Panc1 (cell line): ENCODE results near the gene HBB. TPM values are rescaled to one million over a fixed set of nuclear protein-coding genes. Genes with fewer than 3 reads are reported as not detected.
"Not testable (repeated sequence)": the region's sequence is repeated elsewhere in the genome, so short reads cannot be mapped to it uniquely, and the experiment has no call there.

Source experiments
- ATAC-seq: fragments of 200-7000 bp; cut with Tn5 transposase; 2 replicates; pipeline ENCODE4 v1.9.1; 2020; ENCODE audit warnings: mild to moderate bottlenecking, moderate library complexity
- BruUV-seq: library from RNA; stranded (reverse); fragments of 400-500 nt; replicated peaks from 2 replicates; lab custom pipeline; 2021; lab: Mats Ljungman, UMichigan
- CTCF ChIA-PET: fragments of 300-600 bp; sonication (Branson Sonifier 250); formaldehyde crosslinking; loops from one replicate; lab custom pipeline; 2022; ENCODE audit warnings: antibody characterized with exemption; lab: Charles Lee
- POLR2A ChIA-PET: fragments of 300-600 bp; sonication (Branson Sonifier 250); formaldehyde crosslinking; loops from one replicate; lab custom pipeline; 2022; ENCODE audit warnings: antibody characterized with exemption; lab: Charles Lee
- DNase-seq: peaks from one replicate; pipeline ENCODE4 v3.0.0-alpha.2; 2010; ENCODE audit warnings: low read depth, low spot score
- H3K27ac ChIP-seq: 2 replicates; pipeline ENCODE4 v1.5.1; 2011; ENCODE audit warnings: mild to moderate bottlenecking, low read length, inconsistent platforms
- H3K27me3 ChIP-seq: fragments of 200-500 bp; sonication (Bioruptor generic); 2 replicates; pipeline ENCODE4 v1.6.0; 2014; ENCODE audit warnings: low read length, inconsistent platforms; ENCODE audit not compliant: control insufficient read depth, insufficient read depth
- H3K36me3 ChIP-seq: fragments of 200-500 bp; sonication (Bioruptor generic); 2 replicates; pipeline ENCODE4 v1.5.1; 2014; ENCODE audit warnings: inconsistent platforms, mild to moderate bottlenecking, low read length, moderate library complexity; ENCODE audit not compliant: control insufficient read depth, insufficient read depth
- H3K4me1 ChIP-seq: 2 replicates; pipeline ENCODE4 v1.5.1; 2011; ENCODE audit warnings: inconsistent platforms, mild to moderate bottlenecking, low read length, moderate library complexity; ENCODE audit not compliant: control insufficient read depth, insufficient read depth
- H3K4me3 ChIP-seq, 2 experiments: 2 replicates each; pipeline ENCODE4 v1.5.1; 2011 to 2012; ENCODE audit warnings: low read depth in 2 of 2, low read length in 2 of 2, mild to moderate bottlenecking in 2 of 2, inconsistent platforms in 1 of 2, moderate library complexity in 1 of 2
- H3K9me3 ChIP-seq: fragments of 200-500 bp; sonication (Bioruptor generic); 2 replicates; pipeline ENCODE4 v1.5.1; 2014; ENCODE audit warnings: low read depth, mild to moderate bottlenecking, inconsistent platforms, low read length, moderate library complexity; ENCODE audit not compliant: control insufficient read depth, insufficient read depth
- CTCF ChIP-seq: fragments of 450-650 bp; IDR thresholded peaks from 2 replicates; pipeline ENCODE4 v1.5.1; 2017; ENCODE audit warnings: mild to moderate bottlenecking
- POLR2AphosphoS5 ChIP-seq: IDR thresholded peaks from 2 replicates; pipeline ENCODE4 v1.6.1; 2012; ENCODE audit warnings: mild to moderate bottlenecking, low read depth, low read length, moderate library complexity
- REST ChIP-seq, 2 experiments: IDR thresholded peaks; 2 replicates each; pipeline ENCODE4 v1.6.1; 2011 to 2012; ENCODE audit warnings: low read depth in 2 of 2, control low read depth in 1 of 2, low read length in 1 of 2, mild to moderate bottlenecking in 1 of 2, moderate library complexity in 1 of 2; ENCODE audit not compliant: insufficient read depth in 1 of 2
- SIN3A ChIP-seq: IDR thresholded peaks from 2 replicates; pipeline ENCODE4 v1.6.1; 2012; ENCODE audit warnings: low read depth, mild to moderate bottlenecking, low read length, moderate library complexity, borderline replicate concordance; ENCODE audit not compliant: insufficient read depth
- TCF7L2 ChIP-seq: IDR thresholded peaks from 2 replicates; pipeline ENCODE4 v1.6.1; 2011; ENCODE audit warnings: mild to moderate bottlenecking, low read depth, low read length, inconsistent platforms
- in situ Hi-C: cut with HindIII; loops from 2 replicates; pipeline ENCODE4 v1.10.0; 2016; ENCODE audit warnings: low sequenced_read_pairs, low pct_unique_long_range_greater_than_20kb
- intact Hi-C: fragments of 100-400 bp; cut with micrococcal nuclease; formaldehyde crosslinking; loops from one replicate; pipeline ENCODE4 v1.10.0; 2022; ENCODE audit not compliant: unreplicated experiment
- total RNA-seq: library from RNA; stranded (reverse); gene quantifications from one replicate; pipeline ENCODE4 v1.2.1, GENCODE V29; 2021; ENCODE audit not compliant: unreplicated experiment

The HBB gene
- total RNA-seq, 1 experiment from 2014 or later: 0.72 TPM

GRCh38 chr11:5249807-5250396 lies 23.0 kb upstream of the HBB start, which contains the start of gene HBG1:
HBG1 (minus strand) TSS chr11:5249857; CDS start chr11:5249804, 53 bp downstream.
- not testable (repeated sequence) for BruUV-seq

GRCh38 chr11:5248498-5248897 lies 21.6 kb upstream of the HBB start:
- CTCF ChIA-PET, intact Hi-C loops, DNase-seq, POLR2A ChIA-PET, H3K27me3 ChIP-seq, BruUV-seq, ATAC-seq, H3K4me1 ChIP-seq, H3K4me3 ChIP-seq, H3K27ac ChIP-seq, H3K9me3 ChIP-seq, H3K36me3 ChIP-seq, in situ Hi-C loops: not testable (repeated sequence)

More at GRCh38 chr11:5249807-5250396, 23.0 kb upstream of the HBB start, which contains the start of gene HBG1:
- H3K9me3 ChIP-seq, H3K27me3 ChIP-seq, H3K4me3 ChIP-seq, POLR2A ChIA-PET, in situ Hi-C loops, ATAC-seq, H3K4me1 ChIP-seq, intact Hi-C loops, H3K36me3 ChIP-seq, H3K27ac ChIP-seq, CTCF ChIA-PET, DNase-seq: not testable (repeated sequence)

GRCh38 chr11:5247472-5248192 lies 20.8 kb upstream of the HBB start:
- no peak overlapping the region for H3K4me3 ChIP-seq
- in situ Hi-C loops (no loop called here), intact Hi-C loops (no loop called here)
- no peak for TF ChIP-seq SIN3A
- no peak for TF ChIP-seq POLR2AphosphoS5
- TF ChIP-seq REST (IDR thresholded peaks at IDR 0.05; ENCODE audit: insufficient read depth in 1 of 2, low read depth in 2 of 2, low read length in 1 of 2): no peak
- no peak for TF ChIP-seq CTCF
- TF ChIP-seq TCF7L2: no peak
- ChIA-PET CTCF (no interaction called here), POLR2A (no interaction called here)
- ATAC-seq (no peak), DNase-seq (no peak)
- H3K9me3 ChIP-seq: no peaks in the 10 kb centered on the region
- no TSS peak for BruUV-seq
- H3K4me1 ChIP-seq: no peaks in the 10 kb centered on the region
- no peaks in the 10 kb centered on the region for H3K36me3 ChIP-seq
- H3K27me3 ChIP-seq: 0 out of 2 replicates have a peak, but pooled peaks cover 2% of the 10 kb centered on the region
- no peak overlapping the region for H3K27ac ChIP-seq
